Kidney (tissue), 14 donors: ENCODE data around the gene GALP. TPM values are rescaled to one million over a fixed set of nuclear protein-coding genes. Genes with fewer than 3 reads are reported as not detected.
A peak's percentile ranks its signal among the peaks of the same experiment; 100 is the strongest.
"Not testable (repeated sequence)": the region's sequence is repeated elsewhere in the genome, so short reads cannot be mapped to it uniquely, and the experiment has no call there.

Experiments used
- DNase-seq, 5 donors: peaks; one replicate each; pipeline ENCODE4 v3.0.0-alpha.2; 2013 to 2020
- FAIRE-seq: peaks from 2 replicates; lab custom pipeline; 2012; peaks lifted over from hg19 to GRCh38; lab: Jason Lieb, UNC
- H3K27ac ChIP-seq, 2 donors: one replicate each; pipeline ENCODE4 v1.7.0; 2013; ENCODE audit warnings: low read depth in 2 of 2, low read length in 2 of 2, inconsistent platforms in 1 of 2
- H3K27me3 ChIP-seq: one replicate; pipeline ENCODE4 v1.7.1; 2013; ENCODE audit warnings: low read length, inconsistent platforms; ENCODE audit not compliant: control insufficient read depth, insufficient read depth
- H3K36me3 ChIP-seq, 3 donors: one replicate each; pipeline versions ENCODE4 v1.7.0 to v1.7.1; 2013; ENCODE audit warnings: low read length in 3 of 3, control low read depth in 1 of 3, inconsistent platforms in 1 of 3; ENCODE audit not compliant: insufficient read depth in 3 of 3, control insufficient read depth in 2 of 3
- H3K4me1 ChIP-seq, 3 donors: one replicate each; pipeline versions ENCODE4 v1.7.0 to v1.7.1; 2013; ENCODE audit warnings: low read length in 3 of 3, inconsistent platforms in 1 of 3, low read depth in 1 of 3; ENCODE audit not compliant: control insufficient read depth in 2 of 3, insufficient read depth in 2 of 3
- H3K4me3 ChIP-seq, 3 donors: one replicate each; pipeline versions ENCODE4 v1.7.0 to v1.8.1; 2013; ENCODE audit warnings: low read length in 3 of 3, control low read depth in 1 of 3, inconsistent platforms in 1 of 3
- H3K9ac ChIP-seq, 3 donors: one replicate each; pipeline versions ENCODE4 v1.7.0 to v1.7.1; 2013; ENCODE audit warnings: low read length in 3 of 3, control low read depth in 1 of 3, inconsistent platforms in 1 of 3
- H3K9me3 ChIP-seq, 3 donors: one replicate each; pipeline versions ENCODE4 v1.7.0 to v1.7.1; 2013; ENCODE audit warnings: low read length in 3 of 3, control low read depth in 1 of 3, inconsistent platforms in 1 of 3; ENCODE audit not compliant: control insufficient read depth in 2 of 3, insufficient read depth in 1 of 3
- intact Hi-C: fragments of 100-400 bp; cut with DNase I; formaldehyde crosslinking; loops from one replicate; pipeline ENCODE4 v1.11.1; 2022
- polyA plus RNA-seq: library from polyadenylated mRNA; stranded (reverse); fragments of 350-450 nt; fragmentation: Illumina TruSeq; extraction: RNeasy Lipid Tissue Mini Kit (QIAGEN cat#74804); gene quantifications from one replicate; pipeline ENCODE4 v1.2.3, GENCODE V29; 2014; ENCODE audit warnings: low read depth, low replicate concordance; ENCODE audit not compliant: insufficient read depth
- total RNA-seq: library from RNA; stranded (reverse); fragmentation: NEBNext Ultra II Directional; extraction: Animal tissue kit (Norgen Biotek cat#: 25700); gene quantifications from one replicate; pipeline ENCODE4 v1.2.1, GENCODE V29; 2021
- TF ChIP-seq, protein P1 (sequence below): IDR thresholded peaks from 3 replicates; pipeline ENCODE4 v1.5.1; 2012; ENCODE audit warnings: mild to moderate bottlenecking, moderate library complexity, borderline replicate concordance; ENCODE audit not compliant: insufficient read depth; ENCODE audit errors: extremely low read depth
- donor health status: control.
- donor health status: control.
- donor health status: control.
- donor health status: control.
- donor health status: control.
- donor health status: DM: yes; HTN: yes; CAD: no.
- donor health status: Normal renal cell carcinoma (clear cell type).

GALP gene
- total and polyA plus RNA-seq, 2 donors from 2014 or later: not detected

DNA sequence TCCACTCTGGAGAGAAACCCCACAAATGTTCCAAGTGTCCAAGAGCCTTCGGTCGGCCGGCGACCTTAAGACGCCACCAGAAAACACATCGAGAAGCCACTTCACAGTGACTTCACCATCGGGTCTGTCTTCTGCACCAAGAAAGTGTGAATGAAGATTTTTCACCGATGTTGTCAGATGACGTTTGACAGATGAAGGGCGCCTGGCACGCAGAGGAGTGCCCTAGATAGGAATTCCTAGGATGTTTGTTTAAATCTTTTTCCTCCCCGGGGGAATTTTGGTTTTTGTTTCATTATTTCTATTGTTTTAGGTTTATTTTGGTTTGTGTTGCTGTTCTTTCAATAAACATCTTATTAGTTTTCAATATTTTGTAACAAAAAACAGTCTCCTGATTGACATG lies 33.3 kb downstream of the GALP start:
- Histone ChIP-seq H3K9ac (no peak overlapping the region), H3K4me1 (no peaks in the 10 kb centered on the region), H3K27ac (no peak overlapping the region), H3K27me3 (no peaks in the 10 kb centered on the region), H3K36me3 (no peaks in the 10 kb centered on the region), H3K9me3 (no peaks in the 10 kb centered on the region), H3K4me3 (no peak overlapping the region)
- intact Hi-C loops: no loop called here
- FAIRE-seq: no peak
- TF ChIP-seq, protein P1, sequence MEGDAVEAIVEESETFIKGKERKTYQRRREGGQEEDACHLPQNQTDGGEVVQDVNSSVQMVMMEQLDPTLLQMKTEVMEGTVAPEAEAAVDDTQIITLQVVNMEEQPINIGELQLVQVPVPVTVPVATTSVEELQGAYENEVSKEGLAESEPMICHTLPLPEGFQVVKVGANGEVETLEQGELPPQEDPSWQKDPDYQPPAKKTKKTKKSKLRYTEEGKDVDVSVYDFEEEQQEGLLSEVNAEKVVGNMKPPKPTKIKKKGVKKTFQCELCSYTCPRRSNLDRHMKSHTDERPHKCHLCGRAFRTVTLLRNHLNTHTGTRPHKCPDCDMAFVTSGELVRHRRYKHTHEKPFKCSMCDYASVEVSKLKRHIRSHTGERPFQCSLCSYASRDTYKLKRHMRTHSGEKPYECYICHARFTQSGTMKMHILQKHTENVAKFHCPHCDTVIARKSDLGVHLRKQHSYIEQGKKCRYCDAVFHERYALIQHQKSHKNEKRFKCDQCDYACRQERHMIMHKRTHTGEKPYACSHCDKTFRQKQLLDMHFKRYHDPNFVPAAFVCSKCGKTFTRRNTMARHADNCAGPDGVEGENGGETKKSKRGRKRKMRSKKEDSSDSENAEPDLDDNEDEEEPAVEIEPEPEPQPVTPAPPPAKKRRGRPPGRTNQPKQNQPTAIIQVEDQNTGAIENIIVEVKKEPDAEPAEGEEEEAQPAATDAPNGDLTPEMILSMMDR: no peak
- no peak for DNase-seq

DNA sequence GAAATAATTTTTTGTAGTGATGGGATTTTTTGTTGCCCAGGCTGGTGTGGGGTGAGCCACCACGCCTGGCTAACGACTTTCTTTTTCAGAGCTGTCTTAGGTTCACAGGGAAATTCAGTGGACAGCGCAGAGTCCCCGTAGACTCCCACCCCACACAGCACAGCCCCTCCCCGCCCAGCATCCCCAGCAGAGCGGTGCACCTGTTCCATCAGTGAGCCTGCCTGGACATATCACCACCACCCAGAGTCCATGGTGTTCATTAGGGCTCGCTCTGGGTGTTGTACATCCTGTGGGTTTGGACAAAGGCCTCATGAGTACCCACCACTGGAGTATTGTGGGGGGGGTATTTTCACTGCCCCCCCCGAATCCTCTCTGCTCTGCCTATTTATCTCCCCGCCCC lies 34.2 kb downstream of the GALP start:
- DNase-seq, H3K27ac ChIP-seq, H3K9me3 ChIP-seq, H3K4me3 ChIP-seq, H3K36me3 ChIP-seq, H3K27me3 ChIP-seq, intact Hi-C loops, FAIRE-seq, H3K4me1 ChIP-seq, H3K9ac ChIP-seq: not testable (repeated sequence)

DNA sequence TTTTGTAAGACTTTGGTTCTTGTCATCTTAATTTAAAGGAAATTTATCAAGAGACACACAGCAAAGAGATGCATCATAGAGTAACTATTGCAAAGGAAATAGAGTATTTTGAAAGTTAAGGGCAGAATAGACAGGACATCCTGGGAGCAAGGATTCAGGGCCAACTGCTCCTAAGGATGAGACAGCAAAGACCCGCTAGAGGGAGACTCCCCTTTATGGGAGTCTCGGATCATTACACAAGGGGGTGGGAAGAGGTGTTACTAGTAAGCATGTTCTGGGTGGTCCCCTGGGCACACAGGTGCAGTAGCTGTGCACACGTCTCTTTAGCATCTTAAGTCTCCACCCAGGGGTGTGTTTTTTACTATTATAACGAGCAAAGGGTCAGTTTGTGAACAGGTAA lies 35.9 kb downstream of the GALP start:
- TF ChIP-seq, protein P1: no peak
- no peaks in the 10 kb centered on the region for H3K36me3 ChIP-seq
- DNase-seq (no peak), FAIRE-seq (no peak)
- H3K4me1 ChIP-seq: no peaks in the 10 kb centered on the region
- no peak overlapping the region for H3K4me3 ChIP-seq
- intact Hi-C loops: no loop called here
- no peaks in the 10 kb centered on the region for H3K27me3 ChIP-seq
- no peak overlapping the region for H3K27ac ChIP-seq
- H3K9ac ChIP-seq: no peak overlapping the region
- H3K9me3 ChIP-seq: no peaks in the 10 kb centered on the region

DNA sequence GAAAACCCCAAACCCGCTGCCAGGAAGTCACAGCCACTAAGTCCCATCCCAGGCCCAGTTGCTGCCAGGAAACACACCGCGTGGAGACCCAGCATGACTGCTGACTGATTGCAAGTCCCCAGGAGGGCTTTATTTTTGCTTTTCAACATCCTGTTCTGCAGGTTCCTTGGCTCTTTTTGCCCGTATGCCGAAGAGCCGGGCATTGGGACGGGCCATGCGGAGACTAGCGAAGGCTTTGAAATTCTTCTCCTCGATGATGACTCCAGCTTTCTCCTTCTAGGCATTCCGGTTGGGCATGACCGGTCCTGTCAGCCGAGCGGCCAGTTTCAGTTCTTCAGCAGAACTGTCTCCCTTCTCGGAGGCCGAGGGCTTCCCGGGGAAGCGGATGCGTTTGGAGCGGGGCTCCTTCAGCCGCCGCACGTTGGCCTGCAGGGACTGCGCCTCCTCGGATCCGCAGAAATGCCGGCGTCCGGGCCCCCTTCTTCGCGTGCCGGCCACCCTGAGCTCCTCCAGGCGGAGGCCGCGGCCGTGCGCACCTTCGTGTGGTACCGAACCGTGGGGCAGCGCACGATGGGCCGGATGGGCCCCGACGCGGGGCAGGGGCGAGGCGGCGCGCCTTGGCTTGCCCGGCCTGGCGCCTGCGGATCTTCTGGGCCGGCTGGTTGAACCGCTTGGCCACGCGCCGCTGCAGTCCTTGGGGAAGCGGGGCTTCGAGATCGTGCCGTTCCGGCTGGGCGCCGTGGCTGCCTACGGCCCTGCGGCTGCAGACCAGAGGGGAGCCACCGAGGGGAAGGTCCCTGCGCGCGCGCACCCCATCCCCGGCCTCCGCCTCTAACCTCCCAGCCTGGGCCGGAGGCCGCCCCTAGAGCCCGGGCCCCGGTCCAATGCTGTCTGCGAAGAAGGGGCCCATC lies 41.5 kb downstream of the GALP start:
- H3K36me3 ChIP-seq: peaks cover 0 to 2% (median 0%) of the 10 kb centered on the region in 3 donors
- H3K4me1 ChIP-seq: no peaks in the 10 kb centered on the region
- H3K27ac ChIP-seq: no peak overlapping the region
- H3K4me3 ChIP-seq: peak overlapping the region in 2 of 3 donors; percentile 29 to 37
- H3K27me3 ChIP-seq: no peaks in the 10 kb centered on the region
- no peak for FAIRE-seq
- H3K9ac ChIP-seq: no peak overlapping the region
- H3K9me3 ChIP-seq: no peaks in the 10 kb centered on the region
- intact Hi-C loops: no loop called here
- DNase-seq: peak in 4 of 5 donors; percentile 39 to 48 (median 46)
- TF ChIP-seq, protein P1: no peak
